ENCODE data around the gene RNF14.

DNA sequence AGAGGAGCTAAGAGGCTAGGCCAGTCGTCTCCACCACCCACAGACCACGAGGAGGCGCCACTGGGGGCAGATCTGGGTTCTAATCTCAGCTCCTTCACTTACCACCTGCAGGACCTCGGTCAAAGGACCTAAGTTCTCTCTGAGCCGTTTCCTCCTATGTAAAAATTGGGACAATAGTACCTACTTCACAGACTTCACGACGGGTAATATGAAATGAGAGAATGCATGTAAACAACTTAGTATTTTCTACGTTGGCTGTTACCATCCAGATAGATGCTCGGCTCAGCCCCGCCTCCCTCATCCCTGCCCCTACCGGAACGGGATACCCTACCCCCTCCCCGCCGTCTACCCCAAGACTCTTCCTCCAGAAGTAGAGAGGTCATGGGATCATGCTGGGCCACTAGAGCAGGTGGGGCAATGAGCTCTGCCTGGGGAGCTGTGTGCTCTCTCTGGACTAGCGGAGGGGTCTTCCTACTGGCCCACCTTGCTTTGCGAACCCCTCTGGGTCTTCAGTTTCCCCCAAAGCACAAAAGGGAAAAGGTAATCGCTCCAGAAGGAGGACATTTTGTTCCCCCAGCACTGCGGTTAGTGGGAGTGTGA, 43.4 kb downstream of the RNF14 start:
- TF ChIP-seq, protein P1, sequence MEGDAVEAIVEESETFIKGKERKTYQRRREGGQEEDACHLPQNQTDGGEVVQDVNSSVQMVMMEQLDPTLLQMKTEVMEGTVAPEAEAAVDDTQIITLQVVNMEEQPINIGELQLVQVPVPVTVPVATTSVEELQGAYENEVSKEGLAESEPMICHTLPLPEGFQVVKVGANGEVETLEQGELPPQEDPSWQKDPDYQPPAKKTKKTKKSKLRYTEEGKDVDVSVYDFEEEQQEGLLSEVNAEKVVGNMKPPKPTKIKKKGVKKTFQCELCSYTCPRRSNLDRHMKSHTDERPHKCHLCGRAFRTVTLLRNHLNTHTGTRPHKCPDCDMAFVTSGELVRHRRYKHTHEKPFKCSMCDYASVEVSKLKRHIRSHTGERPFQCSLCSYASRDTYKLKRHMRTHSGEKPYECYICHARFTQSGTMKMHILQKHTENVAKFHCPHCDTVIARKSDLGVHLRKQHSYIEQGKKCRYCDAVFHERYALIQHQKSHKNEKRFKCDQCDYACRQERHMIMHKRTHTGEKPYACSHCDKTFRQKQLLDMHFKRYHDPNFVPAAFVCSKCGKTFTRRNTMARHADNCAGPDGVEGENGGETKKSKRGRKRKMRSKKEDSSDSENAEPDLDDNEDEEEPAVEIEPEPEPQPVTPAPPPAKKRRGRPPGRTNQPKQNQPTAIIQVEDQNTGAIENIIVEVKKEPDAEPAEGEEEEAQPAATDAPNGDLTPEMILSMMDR (IDR thresholded peaks at IDR 0.05): peak; percentile 23 to 41 (median 37)
- no peak for TF ChIP-seq POLR2A (IDR thresholded peaks at IDR 0.05)
